A549 (cell line): Measurements from ENCODE around the gene CKAP2L.

Source experiments
- BCL3 ChIP-seq: fragments of >200 bp; sonication (Bioruptor Twin); formaldehyde crosslinking; IDR thresholded peaks from 3 replicates; pipeline ENCODE4 v1.6.1; 2016
- EP300 ChIP-seq, 2 experiments: fragments of >200 bp; sonication (Bioruptor Twin); formaldehyde crosslinking; IDR thresholded peaks; 2 replicates in 1 of 2; 3 replicates in 1 of 2; pipeline ENCODE4 v1.6.1; 2016 to 2017
- REST ChIP-seq: fragments of 200-600 bp; sonication (generic); IDR thresholded peaks from 2 replicates; pipeline ENCODE4 v1.6.1; 2016; ENCODE audit warnings: antibody characterized with exemption, mild to moderate bottlenecking, moderate library complexity
- RFX5 ChIP-seq: fragments of 450-650 bp; IDR thresholded peaks from 2 replicates; pipeline ENCODE4 v1.7.1; 2014; ENCODE audit warnings: antibody characterized with exemption, mild to moderate bottlenecking, moderate library complexity
- TF ChIP-seq, protein P1 (sequence below): fragments of >200 bp; sonication (Bioruptor Twin); formaldehyde crosslinking; IDR thresholded peaks from 3 replicates; pipeline ENCODE4 v1.5.1; 2016

- TF ChIP-seq, protein P1, sequence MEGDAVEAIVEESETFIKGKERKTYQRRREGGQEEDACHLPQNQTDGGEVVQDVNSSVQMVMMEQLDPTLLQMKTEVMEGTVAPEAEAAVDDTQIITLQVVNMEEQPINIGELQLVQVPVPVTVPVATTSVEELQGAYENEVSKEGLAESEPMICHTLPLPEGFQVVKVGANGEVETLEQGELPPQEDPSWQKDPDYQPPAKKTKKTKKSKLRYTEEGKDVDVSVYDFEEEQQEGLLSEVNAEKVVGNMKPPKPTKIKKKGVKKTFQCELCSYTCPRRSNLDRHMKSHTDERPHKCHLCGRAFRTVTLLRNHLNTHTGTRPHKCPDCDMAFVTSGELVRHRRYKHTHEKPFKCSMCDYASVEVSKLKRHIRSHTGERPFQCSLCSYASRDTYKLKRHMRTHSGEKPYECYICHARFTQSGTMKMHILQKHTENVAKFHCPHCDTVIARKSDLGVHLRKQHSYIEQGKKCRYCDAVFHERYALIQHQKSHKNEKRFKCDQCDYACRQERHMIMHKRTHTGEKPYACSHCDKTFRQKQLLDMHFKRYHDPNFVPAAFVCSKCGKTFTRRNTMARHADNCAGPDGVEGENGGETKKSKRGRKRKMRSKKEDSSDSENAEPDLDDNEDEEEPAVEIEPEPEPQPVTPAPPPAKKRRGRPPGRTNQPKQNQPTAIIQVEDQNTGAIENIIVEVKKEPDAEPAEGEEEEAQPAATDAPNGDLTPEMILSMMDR = no peak
- TF ChIP-seq EP300 (IDR thresholded peaks at IDR 0.05) (no peak), REST (no peak), BCL3 (no peak), RFX5 (no peak)
Measured at GRCh38 chr2:112783187-112783714, 18.8 kb upstream of the CKAP2L start.
